HG03520 (cell line): Measurements from ENCODE around the gene ZNF189.
"Not testable (repeated sequence)": the region's sequence is repeated elsewhere in the genome, so short reads cannot be mapped to it uniquely, and the experiment has no call there.

Source experiments
- ATAC-seq: cut with Tn5 transposase; IDR thresholded peaks from one replicate; pipeline ENCODE4 v1.9.1; 2021; ENCODE audit warnings: mild to moderate bottlenecking, moderate library complexity; ENCODE audit not compliant: unreplicated experiment

ZNF189 gene

DNA sequence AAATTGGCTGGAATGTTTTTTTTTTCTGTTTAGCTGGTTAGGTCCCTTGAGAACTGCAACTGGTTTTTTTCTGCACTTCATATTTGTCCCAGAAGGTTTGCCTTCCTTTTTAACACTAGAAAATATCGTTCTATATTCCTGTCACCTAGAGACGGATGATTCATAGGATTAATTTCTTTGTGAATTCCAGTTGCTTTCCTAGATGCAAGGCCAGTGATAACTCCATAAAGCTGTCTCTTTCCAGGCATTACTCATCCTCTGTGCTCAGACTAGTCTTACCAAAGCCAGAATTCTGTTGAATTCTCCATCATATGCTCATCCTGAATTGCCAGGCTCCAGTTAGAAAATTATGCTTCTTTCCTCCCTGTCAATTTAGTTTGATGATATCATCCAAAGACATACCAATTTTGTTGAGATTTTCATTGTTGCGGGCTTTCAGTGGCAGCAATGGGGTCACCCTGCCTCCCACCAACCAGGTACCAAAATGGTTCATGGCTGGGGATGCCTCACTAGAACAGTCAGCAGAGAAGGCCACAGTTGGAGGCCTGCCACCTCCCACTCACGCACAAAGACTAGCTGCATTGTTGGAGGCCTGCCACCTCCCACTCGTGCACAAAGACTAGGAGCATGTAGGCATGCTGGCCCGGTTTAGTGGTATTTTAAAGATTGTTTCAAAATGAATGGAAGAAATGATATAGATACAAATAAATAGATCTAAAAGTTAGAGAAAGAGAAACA is 22.4 kb upstream of the ZNF189 start:
- ATAC-seq, result no peak

DNA sequence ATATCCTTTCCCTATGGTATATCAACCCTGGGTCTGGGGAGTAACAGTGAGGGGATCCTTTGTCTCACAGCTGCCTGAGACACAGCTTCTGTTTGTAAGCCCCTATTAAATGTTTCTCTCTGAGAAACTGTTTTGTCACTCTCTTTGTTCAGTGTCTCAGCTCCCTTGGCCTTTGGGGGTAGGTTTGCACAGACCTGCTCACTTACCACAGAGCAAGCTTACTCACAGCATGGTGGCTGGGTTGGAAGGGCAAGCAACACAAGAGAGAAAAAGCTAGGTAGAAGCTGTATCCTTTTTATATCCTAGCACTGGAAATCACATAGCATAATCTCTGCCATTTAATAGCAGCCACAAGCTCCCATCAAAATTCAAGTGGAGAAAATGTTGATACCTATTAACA is 18.4 kb upstream of the ZNF189 start:
- no peak for ATAC-seq

DNA sequence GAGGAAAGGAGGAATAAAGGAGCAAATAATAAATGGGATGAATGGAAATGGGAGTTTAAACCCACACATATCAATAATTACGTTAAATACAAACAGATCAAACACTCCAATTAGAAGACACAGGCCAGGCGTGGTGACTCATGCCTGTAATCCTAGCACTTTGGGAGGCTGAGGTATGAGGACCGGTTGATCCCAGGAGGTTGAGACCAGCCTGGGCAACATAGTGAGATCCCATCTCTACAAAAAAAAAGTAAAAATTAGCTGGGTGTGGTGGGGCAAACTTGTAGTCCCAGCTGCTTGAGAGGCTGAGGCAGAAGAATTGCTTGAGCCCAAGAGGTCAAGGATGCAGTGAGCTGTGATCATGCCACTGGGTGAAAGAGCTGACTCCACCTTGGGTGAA is 17.5 kb upstream of the ZNF189 start:
- ATAC-seq, result no peak

DNA sequence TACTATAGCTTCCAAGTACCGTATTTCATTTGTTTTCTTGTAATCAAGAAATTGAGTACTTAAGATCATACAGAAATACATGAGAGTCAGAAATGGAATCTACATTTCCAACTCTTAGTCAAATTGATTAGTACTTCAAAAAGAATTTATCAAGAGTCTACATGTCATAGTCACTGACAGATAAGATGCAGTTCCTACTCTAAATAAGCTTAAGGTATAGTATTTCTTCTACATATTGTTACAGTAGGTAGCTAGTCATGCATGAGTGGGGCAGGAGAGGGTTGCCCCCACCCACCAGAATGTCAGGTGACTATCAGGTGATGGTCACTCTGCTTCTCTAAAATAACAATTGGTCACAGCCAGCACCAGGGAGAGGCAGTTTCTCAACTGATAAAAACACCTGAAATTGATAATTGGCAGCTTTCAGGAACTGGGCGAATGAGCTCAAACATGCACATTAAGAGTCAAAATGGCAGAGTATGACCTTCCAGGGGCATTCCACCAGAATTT is 16.8 kb upstream of the ZNF189 start:
- no peak for ATAC-seq

DNA sequence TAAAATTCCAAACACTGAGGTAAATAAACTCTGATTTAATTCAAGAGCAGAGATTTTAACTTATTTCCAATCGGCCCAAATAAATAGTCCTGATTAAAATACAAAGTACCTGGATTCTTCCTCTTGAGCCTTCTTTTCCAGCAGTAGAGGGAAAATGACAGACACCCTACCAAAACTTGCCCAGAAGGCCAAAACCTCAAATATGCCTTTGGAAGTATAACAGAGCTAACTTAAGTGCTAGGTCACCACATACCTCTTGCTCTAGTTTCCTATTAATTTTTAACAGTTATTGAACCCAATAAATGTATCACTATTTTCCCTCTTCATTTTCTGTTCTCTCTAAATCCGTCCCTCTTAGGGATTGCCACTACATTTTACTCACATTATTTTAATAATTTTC is 15.3 kb upstream of the ZNF189 start:
- ATAC-seq, result no peak

DNA sequence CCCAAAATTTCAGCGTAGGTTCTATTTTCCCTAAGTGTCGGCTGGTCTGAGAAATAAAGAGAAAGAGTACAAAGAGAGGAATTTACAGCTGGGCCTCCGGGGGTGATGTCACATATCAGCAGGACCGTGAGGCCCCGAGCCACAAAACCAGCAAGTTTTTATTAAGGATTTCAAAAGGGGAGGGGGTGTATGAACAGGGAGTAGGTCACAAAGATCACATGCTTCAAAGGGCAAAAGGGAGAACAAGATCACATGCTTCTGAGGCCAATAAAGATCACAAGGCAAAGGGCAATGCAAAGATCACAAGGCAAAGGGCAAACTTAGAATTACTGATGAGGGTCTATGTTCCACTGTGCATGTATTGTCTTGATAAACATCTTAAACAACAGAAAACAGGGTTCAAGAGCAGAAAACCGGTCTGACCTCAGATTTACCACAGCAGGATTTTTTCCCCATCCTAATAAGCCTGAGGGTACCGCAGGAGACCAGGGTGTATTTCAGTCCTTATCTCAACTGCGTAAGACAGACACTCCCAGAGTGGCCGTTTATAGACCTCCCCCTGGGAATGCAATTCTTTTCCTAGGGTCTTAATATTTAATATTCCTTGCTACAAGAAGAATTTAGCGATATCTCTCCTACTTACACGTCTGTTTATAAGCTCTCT is 13.6 kb upstream of the ZNF189 start, which contains the start of gene BAAT:
Gene BAAT, minus strand, starts transcription at position 134 of the 664 bp plus-strand sequence. CDS start 13,602 bp downstream, outside the sequence.
- ATAC-seq, result not testable (repeated sequence)

DNA sequence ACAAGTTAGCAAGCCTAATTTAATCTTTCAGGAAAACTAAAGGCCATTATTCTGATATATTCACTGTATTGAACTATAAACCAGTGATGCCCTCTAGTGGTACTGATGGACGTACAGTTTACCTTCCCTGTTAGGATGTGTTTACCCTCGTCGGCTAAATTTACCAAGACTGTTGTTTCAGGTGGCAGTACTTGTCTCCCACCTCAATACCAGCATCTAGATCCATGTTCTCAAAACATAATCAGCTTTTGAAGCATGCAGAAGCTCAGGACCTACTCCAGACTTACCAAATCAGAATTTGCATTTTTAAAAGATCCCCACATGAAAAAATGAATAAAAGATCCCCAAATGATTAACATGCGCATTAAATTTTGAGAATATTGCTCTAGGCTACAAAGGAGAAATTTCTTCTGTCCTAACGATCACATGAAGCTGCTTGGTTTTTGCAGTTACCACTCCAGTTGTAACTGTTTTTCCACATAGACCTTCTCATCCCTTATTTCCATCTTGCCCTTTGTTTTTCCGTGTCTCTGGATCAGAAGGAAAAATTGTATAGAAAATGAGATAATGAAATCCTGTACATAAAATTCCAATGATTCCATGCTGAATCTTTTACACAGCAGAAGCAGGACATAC is 10.7 kb upstream of the ZNF189 start:
- peak; percentile 64 for ATAC-seq

DNA sequence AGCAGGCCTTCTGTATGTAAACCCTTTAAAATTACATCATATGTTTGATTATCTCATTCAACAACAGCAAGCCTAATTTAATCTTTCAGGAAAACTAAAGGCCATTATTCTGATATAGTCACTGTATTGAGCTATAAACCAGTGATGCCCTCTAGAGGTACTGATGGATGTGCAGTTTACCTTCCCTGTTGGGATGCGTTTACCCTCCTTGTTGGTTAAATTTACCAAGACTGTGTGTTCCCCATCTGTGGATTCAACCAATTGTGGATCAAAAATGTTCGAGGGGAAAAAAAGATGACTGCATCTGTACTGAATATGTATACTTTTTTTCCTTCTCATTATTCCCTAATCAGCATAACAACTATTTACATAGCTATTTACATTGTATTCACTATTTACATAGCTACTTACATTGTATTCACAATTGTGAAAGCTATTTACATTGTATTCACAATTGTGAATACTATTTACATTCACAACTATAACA is 10.1 kb upstream of the ZNF189 start:
- no peak for ATAC-seq

DNA sequence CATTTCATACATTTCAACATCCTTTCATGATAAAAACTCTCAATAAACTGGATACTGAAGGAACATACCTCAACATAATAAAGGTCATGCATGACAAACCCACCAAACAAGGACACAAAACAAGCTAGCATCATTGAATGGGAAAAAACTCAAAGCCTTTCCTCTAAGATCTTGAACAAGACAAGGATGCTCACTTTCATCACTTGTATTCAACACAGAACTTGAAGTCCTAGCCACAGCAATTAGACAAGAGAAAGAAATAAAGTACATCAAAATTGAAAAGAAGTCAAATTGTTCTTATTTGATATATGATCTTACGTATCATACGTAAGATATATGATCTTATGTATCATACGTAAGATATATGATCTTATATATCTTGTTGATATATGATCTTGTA is 5.5 kb upstream of the ZNF189 start:
- ATAC-seq, result no peak

DNA sequence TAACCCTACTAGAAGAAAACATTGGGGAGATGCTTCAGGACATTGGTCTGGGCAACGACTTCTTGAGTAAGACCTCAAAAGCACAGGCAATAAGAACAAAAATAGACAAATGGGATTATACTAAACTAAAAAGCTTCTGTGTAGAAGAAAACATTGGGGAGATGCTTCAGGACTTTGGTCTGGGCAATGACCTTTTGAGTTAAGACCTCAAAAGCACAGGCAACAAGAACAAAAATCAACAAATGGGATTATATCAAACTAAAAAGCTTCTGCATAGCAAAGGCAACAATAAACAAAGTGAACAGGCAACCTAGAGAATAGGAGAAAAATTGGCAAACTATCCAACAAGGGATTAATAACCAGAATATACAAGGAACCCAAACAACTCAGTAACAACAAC is 4.0 kb upstream of the ZNF189 start:
- ATAC-seq, result no peak

DNA sequence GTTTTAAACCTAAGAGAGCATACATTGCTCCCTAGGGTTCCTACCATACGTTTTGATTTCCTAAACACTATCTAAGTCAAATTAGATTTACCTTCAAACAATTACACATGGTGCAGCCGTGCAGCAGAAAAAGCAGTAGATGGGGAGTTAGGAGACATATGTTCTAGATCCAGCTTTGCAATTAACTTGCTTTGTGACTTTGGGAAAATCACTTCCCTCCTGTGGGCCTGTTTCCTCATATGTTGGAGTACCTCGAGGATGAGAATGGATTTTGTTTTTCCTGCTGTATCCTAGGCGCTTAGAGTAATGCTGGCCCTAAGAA is 944 bp upstream of the ZNF189 start:
- no peak for ATAC-seq

DNA sequence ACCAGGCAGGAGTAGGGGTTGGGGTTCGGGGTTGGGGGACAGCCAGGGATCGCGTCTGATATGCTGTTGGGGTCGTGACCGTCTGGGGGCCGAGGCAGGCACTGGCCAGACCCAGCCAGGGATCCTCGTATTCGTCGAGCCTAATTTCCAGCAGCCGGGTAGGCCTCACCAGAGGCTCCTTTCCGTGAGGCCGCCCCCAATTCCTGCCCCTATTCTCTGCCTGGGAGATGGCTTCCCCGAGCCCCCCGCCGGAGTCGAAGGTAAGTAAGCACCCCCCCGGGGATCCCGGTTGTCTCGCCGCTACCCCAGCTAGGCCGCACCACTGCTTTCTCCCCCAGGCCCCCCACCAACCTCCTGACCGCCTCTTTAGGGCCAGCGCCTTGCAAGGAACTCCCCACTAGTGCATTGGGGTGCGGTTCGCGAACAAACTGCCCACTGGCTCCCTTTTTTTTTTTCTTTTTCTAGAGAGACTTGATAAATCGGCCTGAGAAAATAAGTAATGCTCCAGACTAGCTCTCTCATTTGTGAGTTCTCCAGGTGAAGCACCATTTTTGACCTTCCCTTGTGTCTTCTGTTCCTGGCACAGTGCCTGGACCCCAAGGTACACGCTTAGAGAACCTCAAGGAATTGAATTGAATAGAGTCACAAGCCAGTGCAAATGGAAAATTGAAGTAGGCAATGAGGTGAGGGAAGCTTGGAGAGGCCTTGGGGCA is 435 bp downstream of the ZNF189 start:
- no peak for ATAC-seq

DNA sequence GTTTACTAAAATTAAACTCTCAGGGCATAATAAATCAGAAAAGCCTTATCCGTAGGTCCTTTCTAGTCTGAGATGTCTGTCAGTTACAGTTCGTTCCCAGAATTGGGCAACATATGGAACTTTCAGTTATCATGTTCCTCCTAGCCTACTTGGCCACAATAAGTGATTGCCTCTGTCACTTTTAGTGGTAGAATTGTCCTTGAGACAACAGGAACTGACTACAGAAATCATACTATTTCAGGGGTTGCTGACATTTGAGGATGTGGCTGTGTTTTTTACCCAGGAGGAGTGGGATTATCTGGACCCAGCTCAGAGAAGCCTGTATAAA is 956 bp downstream of the ZNF189 start:
- no peak for ATAC-seq

DNA sequence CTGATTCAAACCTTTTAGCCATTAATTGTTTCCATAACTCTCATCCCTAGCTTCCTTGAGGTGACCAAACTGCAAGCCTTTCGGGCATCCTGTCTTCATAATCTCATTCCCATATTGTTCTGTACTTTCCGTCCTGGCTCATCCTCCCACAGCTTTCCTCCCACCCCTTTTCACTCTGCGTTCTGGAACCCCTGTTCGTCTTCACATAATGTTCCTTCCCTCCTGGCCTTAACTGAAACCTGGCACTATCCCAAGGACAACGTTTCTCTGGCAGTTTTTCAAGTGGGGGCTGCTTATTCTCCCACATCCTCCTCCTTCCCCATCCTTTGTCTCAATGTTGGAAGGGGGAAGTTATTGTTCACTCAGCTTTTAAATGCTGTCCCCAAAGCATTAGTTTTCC is 1.5 kb downstream of the ZNF189 start:
- no peak for ATAC-seq

DNA sequence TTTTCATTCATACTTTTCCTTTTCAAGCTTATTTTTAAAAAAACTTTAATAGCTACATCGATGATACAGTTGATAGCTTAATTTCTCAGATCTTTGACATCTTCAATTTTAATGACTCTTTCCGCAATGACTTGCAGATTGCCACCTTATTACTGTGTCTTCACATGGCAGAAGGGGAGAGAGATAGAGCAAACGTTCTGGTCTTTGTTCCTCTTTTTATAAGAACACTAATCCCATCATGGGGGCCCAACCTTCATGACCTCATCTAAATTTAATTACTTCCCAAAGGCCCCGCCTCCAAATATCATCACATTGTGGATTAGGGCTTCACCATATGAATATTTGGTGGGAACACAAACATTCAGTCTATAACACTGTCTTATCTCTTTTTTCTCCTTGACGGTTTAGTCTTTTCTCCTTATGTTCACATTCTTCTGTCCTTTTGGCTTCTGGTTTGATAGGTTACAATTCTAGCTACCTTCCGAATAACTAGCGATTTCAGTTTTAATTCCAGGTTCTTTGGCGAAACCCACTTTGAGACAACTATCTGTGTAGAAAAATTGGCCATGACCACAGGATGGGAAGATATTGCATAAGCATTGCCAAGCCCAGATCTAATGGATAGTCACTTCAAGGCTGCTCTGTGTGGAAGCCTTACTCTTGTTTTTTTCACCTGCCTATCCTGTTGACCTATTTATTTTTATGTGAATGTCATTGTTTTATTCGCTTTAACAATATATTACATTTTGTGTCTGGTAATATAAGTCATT is 5.0 kb downstream of the ZNF189 start:
- ATAC-seq, result no peak

DNA sequence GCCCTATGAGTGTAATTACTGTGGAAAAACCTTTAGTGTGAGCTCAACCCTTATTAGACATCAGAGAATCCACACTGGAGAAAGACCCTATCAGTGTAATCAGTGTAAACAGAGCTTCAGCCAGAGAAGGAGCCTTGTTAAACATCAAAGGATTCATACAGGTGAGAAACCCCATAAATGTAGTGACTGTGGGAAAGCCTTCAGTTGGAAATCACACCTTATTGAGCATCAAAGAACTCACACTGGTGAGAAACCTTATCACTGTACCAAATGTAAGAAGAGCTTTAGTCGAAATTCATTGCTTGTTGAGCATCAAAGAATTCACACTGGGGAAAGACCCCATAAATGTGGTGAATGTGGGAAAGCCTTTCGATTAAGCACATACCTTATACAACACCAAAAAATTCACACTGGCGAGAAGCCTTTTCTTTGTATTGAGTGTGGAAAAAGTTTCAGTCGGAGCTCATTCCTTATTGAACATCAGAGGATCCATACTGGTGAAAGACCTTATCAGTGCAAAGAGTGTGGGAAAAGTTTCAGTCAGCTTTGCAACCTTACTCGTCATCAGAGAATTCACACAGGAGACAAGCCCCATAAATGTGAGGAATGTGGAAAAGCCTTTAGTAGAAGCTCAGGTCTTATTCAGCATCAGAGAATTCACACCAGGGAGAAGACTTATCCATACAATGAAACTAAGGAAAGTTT is 9.9 kb downstream of the ZNF189 start:
- ATAC-seq, result no peak

DNA sequence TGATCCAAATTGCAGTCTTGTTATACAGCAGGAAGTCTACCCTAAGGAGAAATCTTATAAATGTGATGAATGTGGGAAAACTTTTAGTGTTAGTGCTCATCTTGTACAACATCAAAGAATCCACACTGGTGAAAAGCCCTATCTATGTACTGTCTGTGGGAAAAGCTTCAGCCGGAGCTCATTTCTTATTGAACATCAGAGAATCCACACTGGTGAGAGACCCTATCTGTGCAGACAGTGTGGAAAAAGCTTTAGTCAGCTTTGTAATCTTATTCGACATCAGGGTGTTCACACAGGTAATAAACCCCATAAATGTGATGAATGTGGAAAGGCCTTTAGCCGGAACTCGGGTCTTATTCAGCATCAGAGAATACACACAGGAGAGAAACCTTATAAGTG is 10.4 kb downstream of the ZNF189 start:
- no peak for ATAC-seq

DNA sequence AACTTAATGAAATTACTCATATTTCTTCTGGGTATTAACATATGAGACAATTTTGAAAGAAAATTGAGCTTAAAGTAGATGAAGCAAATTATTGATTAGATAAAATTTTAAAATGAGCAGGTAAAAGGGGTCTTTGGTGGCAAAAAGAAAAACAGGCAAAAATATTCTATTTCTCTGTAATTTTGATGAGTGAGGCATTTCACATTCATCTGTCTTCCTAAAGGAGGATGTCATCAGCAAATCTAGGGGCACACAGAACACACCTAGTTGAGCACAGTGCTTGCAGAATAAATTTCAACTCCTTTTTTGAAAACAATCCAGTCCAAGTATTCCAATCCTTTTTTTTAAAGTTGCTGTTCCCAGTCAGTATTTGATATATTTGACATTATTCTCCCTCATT is 16.2 kb downstream of the ZNF189 start:
- ATAC-seq, result no peak

DNA sequence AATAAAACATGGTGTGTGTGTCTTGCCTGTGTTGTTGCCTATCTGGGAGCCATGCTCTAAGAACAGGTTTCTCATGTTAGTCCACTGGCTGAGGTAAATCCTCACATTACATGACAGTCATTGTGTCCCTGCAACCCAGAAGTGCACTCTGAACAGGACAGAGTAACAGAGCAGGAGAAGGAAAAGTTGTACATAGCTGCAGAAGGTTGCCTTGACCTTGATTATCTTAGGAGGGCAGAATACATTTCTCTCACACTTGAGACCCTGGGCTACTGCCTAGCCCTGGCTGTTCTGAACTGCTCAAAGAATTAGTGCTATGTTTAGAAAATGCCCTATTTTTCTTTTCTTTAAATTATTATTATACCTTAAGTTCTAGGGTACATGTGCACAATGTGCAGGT is 16.9 kb downstream of the ZNF189 start:
- no peak for ATAC-seq

DNA sequence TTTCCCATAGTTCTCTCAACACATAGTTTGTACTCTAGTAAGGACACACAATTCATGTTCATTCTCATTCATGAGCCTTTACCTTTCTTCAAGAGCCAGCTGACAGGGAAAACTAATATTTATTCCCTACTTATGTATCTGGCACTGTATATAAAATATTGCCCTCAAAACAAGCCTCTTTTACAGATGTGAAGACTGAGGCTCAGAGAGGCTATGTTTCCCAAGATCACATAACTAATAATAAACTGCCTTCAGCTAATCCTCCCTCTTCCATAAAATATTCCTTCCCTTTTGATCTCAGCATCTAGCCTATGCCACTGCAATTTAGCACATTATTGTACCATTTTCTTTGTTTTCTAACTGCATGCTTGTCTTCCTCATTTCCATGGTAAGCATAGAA is 18.7 kb downstream of the ZNF189 start:
- ATAC-seq, result no peak
